Measurements from ENCODE around the gene NOS1AP.

- TF ChIP-seq CTCF (IDR thresholded peaks at IDR 0.05) (no peak), EP300 (IDR thresholded peaks at IDR 0.05; ENCODE audit: borderline replicate concordance in 1 of 2, low read depth in 1 of 2, low read length in 1 of 2) (no peak), RXRA (IDR thresholded peaks at IDR 0.05; ENCODE audit: borderline replicate concordance, low read depth) (no peak), JUND (IDR thresholded peaks at IDR 0.05) (no peak), SMC3 (IDR thresholded peaks at IDR 0.05; ENCODE audit: low read depth, low read length) (no peak), POLR2AphosphoS5 (IDR thresholded peaks at IDR 0.05; ENCODE audit: low read depth, low read length) (no peak), FOXJ3 (CRISPR knock-in tag; IDR thresholded peaks at IDR 0.05) (no peak), GABPA (IDR thresholded peaks at IDR 0.05; ENCODE audit: low read depth) (no peak), RFX5 (IDR thresholded peaks at IDR 0.05; ENCODE audit: low read length) (no peak), TCF12 (IDR thresholded peaks at IDR 0.05) (no peak), NRF1 (IDR thresholded peaks at IDR 0.05; ENCODE audit: low read depth, low read length) (no peak), CHD2 (IDR thresholded peaks at IDR 0.05; ENCODE audit: low read length, partially characterized antibody) (no peak)
Measured at GRCh38 chr1:162192306-162192678, 122.8 kb downstream of the NOS1AP start.

All from SK-N-SH (cell line).